ENCODE data around the gene A3GALT2.
A peak's percentile ranks its signal among the peaks of the same experiment; 100 is the strongest.
"Not testable (repeated sequence)": the region's sequence is repeated elsewhere in the genome, so short reads cannot be mapped to it uniquely, and the experiment has no call there.

Gene A3GALT2

GRCh38 chr1:33319949-33320618 is 814 bp downstream of the A3GALT2 start:
- H3K4me3 Mint-ChIP-seq: no peak overlapping the region
- peaks cover 23% of the 10 kb centered on the region for H3K36me3 Mint-ChIP-seq (ENCODE audit: low read depth)
- DNase-seq: no peak
- H3K9me3 Mint-ChIP-seq: no peaks in the 10 kb centered on the region
- H3K4me1 Mint-ChIP-seq (ENCODE audit: low read depth): no peaks in the 10 kb centered on the region
- no peak overlapping the region for H3K27ac Mint-ChIP-seq
- H3K27me3 Mint-ChIP-seq: no peaks in the 10 kb centered on the region

GRCh38 chr1:33319186-33319948 is 1.5 kb downstream of the A3GALT2 start:
- H3K27me3 Mint-ChIP-seq: no peaks in the 10 kb centered on the region
- peaks cover 16% of the 10 kb centered on the region for H3K36me3 Mint-ChIP-seq (ENCODE audit: low read depth)
- DNase-seq: no peak
- H3K4me1 Mint-ChIP-seq (ENCODE audit: low read depth): no peaks in the 10 kb centered on the region
- no peaks in the 10 kb centered on the region for H3K9me3 Mint-ChIP-seq
- no peak overlapping the region for H3K4me3 Mint-ChIP-seq
- no peak overlapping the region for H3K27ac Mint-ChIP-seq

- Mint-ChIP-seq H3K4me1 (ENCODE audit: low read depth) (no peaks in the 10 kb centered on the region), H3K9me3 (no peaks in the 10 kb centered on the region), H3K36me3 (ENCODE audit: low read depth) (peaks cover 3% of the 10 kb centered on the region), H3K27me3 (no peaks in the 10 kb centered on the region), H3K4me3 (no peak overlapping the region), H3K27ac (no peak overlapping the region)
- no peak for DNase-seq
These were observed 3.0 kb downstream of the A3GALT2 start for GRCh38 chr1:33317946-33318345.

GRCh38 chr1:33317354-33317753 is 3.5 kb downstream of the A3GALT2 start:
- H3K27ac Mint-ChIP-seq: no peak overlapping the region
- H3K27me3 Mint-ChIP-seq: no peaks in the 10 kb centered on the region
- DNase-seq: no peak
- no peaks in the 10 kb centered on the region for H3K9me3 Mint-ChIP-seq
- no peak overlapping the region for H3K4me3 Mint-ChIP-seq
- no peaks in the 10 kb centered on the region for H3K4me1 Mint-ChIP-seq (ENCODE audit: low read depth)
- no peaks in the 10 kb centered on the region for H3K36me3 Mint-ChIP-seq (ENCODE audit: low read depth)

- no peaks in the 10 kb centered on the region for H3K9me3 Mint-ChIP-seq
- H3K27me3 Mint-ChIP-seq: no peaks in the 10 kb centered on the region
- no peak overlapping the region for H3K27ac Mint-ChIP-seq
- no peaks in the 10 kb centered on the region for H3K36me3 Mint-ChIP-seq (ENCODE audit: low read depth)
- no peaks in the 10 kb centered on the region for H3K4me1 Mint-ChIP-seq (ENCODE audit: low read depth)
- DNase-seq: no peak
- no peak overlapping the region for H3K4me3 Mint-ChIP-seq
These were observed 4.3 kb downstream of the A3GALT2 start for GRCh38 chr1:33316601-33317000.

- Mint-ChIP-seq H3K36me3 (ENCODE audit: low read depth) (no peaks in the 10 kb centered on the region), H3K27ac (no peak overlapping the region), H3K9me3 (no peaks in the 10 kb centered on the region), H3K4me1 (ENCODE audit: low read depth) (no peaks in the 10 kb centered on the region), H3K27me3 (no peaks in the 10 kb centered on the region), H3K4me3 (no peak overlapping the region)
- DNase-seq: no peak
These were observed 6.5 kb downstream of the A3GALT2 start for GRCh38 chr1:33314416-33314815.

GRCh38 chr1:33312413-33312749 is 8.5 kb downstream of the A3GALT2 start:
- Mint-ChIP-seq H3K9me3 (no peaks in the 10 kb centered on the region), H3K27ac (no peak overlapping the region), H3K27me3 (peaks cover 4% of the 10 kb centered on the region), H3K4me3 (no peak overlapping the region), H3K36me3 (ENCODE audit: low read depth) (no peaks in the 10 kb centered on the region), H3K4me1 (ENCODE audit: low read depth) (no peaks in the 10 kb centered on the region)
- no peak for DNase-seq

- Mint-ChIP-seq H3K27me3 (peaks cover 6% of the 10 kb centered on the region), H3K4me3 (no peak overlapping the region), H3K4me1 (ENCODE audit: low read depth) (no peaks in the 10 kb centered on the region), H3K36me3 (ENCODE audit: low read depth) (no peaks in the 10 kb centered on the region), H3K27ac (no peak overlapping the region), H3K9me3 (no peaks in the 10 kb centered on the region)
- no peak for DNase-seq
These were observed 9.0 kb downstream of the A3GALT2 start for GRCh38 chr1:33311706-33312412.

- Mint-ChIP-seq H3K9me3 (no peaks in the 10 kb centered on the region), H3K27ac (no peak overlapping the region), H3K4me3 (no peak overlapping the region), H3K27me3 (peaks cover 15% of the 10 kb centered on the region), H3K36me3 (ENCODE audit: low read depth) (no peaks in the 10 kb centered on the region), H3K4me1 (ENCODE audit: low read depth) (no peaks in the 10 kb centered on the region)
- no peak for DNase-seq
These were observed 10.2 kb downstream of the A3GALT2 start for GRCh38 chr1:33310702-33311101.

- peaks cover 18% of the 10 kb centered on the region for H3K27me3 Mint-ChIP-seq
- not testable (repeated sequence) for DNase-seq; H3K9me3 Mint-ChIP-seq; H3K4me1 Mint-ChIP-seq (ENCODE audit: low read depth); H3K36me3 Mint-ChIP-seq (ENCODE audit: low read depth); H3K27ac Mint-ChIP-seq; H3K4me3 Mint-ChIP-seq
These were observed 11.5 kb downstream of the A3GALT2 start for GRCh38 chr1:33309351-33309750.

GRCh38 chr1:33307494-33307864 is 13.4 kb downstream of the A3GALT2 start:
- H3K27me3 Mint-ChIP-seq: peaks cover 18% of the 10 kb centered on the region
- peaks cover 5% of the 10 kb centered on the region for H3K4me1 Mint-ChIP-seq (ENCODE audit: low read depth)
- no peaks in the 10 kb centered on the region for H3K36me3 Mint-ChIP-seq (ENCODE audit: low read depth)
- DNase-seq: no peak
- no peak overlapping the region for H3K27ac Mint-ChIP-seq
- no peaks in the 10 kb centered on the region for H3K9me3 Mint-ChIP-seq
- no peak overlapping the region for H3K4me3 Mint-ChIP-seq

- Mint-ChIP-seq H3K27ac (no peak overlapping the region), H3K36me3 (ENCODE audit: low read depth) (no peaks in the 10 kb centered on the region), H3K9me3 (no peaks in the 10 kb centered on the region), H3K27me3 (peaks cover 18% of the 10 kb centered on the region), H3K4me1 (ENCODE audit: low read depth) (peaks cover 11% of the 10 kb centered on the region), H3K4me3 (no peak overlapping the region)
- peak; percentile 38 for DNase-seq
These were observed 14.0 kb downstream of the A3GALT2 start for GRCh38 chr1:33306653-33307493.

- no peak for DNase-seq
- Mint-ChIP-seq H3K27me3 (peaks cover 18% of the 10 kb centered on the region), H3K36me3 (ENCODE audit: low read depth) (no peaks in the 10 kb centered on the region), H3K4me3 (no peak overlapping the region), H3K27ac (no peak overlapping the region), H3K9me3 (no peaks in the 10 kb centered on the region), H3K4me1 (ENCODE audit: low read depth) (peaks cover 11% of the 10 kb centered on the region)
These were observed 14.9 kb downstream of the A3GALT2 start for GRCh38 chr1:33305816-33306652.

- Mint-ChIP-seq H3K27ac (no peak overlapping the region), H3K27me3 (peaks cover 18% of the 10 kb centered on the region), H3K4me1 (ENCODE audit: low read depth) (peaks cover 11% of the 10 kb centered on the region), H3K4me3 (no peak overlapping the region), H3K36me3 (ENCODE audit: low read depth) (peaks cover 4% of the 10 kb centered on the region), H3K9me3 (no peaks in the 10 kb centered on the region)
- DNase-seq: no peak
These were observed 15.9 kb downstream of the A3GALT2 start for GRCh38 chr1:33305016-33305415.
